ENCODE results near the gene KLC3.

KLC3 gene

GRCh38 chr19:45320997-45321775 lies 19.4 kb upstream of the KLC3 start:
- no peak overlapping the region for H3K27ac ChIP-seq
- TF ChIP-seq ZFX (IDR thresholded peaks at IDR 0.05; ENCODE audit: borderline replicate concordance) (no peak), CTCF (IDR thresholded peaks at IDR 0.05) (no peak)

GRCh38 chr19:45321848-45322247 lies 18.7 kb upstream of the KLC3 start:
- no peak overlapping the region for H3K27ac ChIP-seq
- TF ChIP-seq ZFX (IDR thresholded peaks at IDR 0.05; ENCODE audit: borderline replicate concordance): no peak
- no peak for TF ChIP-seq CTCF (IDR thresholded peaks at IDR 0.05)

DNA sequence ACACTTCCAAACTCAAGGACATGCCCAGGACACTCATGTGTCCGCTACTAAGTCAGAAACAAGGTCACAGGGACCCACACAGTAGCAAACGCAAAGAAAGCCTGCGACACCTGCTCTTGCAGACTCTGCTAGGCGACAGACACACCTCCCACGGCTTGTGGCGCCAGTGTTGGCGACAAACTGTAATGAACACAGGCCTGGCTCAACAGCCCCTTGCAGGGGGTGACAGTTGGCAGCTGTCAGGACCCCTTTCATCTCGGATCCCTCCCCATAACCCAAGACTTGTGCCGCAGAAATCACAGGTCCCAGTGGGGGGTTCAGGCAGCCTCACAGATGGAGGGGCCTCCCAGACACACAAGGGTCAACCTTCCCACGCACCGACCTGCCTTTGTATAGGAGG lies 18.2 kb upstream of the KLC3 start:
- H3K27ac ChIP-seq: no peak overlapping the region
- TF ChIP-seq ZFX (IDR thresholded peaks at IDR 0.05; ENCODE audit: borderline replicate concordance) (no peak), CTCF (IDR thresholded peaks at IDR 0.05) (no peak)

DNA sequence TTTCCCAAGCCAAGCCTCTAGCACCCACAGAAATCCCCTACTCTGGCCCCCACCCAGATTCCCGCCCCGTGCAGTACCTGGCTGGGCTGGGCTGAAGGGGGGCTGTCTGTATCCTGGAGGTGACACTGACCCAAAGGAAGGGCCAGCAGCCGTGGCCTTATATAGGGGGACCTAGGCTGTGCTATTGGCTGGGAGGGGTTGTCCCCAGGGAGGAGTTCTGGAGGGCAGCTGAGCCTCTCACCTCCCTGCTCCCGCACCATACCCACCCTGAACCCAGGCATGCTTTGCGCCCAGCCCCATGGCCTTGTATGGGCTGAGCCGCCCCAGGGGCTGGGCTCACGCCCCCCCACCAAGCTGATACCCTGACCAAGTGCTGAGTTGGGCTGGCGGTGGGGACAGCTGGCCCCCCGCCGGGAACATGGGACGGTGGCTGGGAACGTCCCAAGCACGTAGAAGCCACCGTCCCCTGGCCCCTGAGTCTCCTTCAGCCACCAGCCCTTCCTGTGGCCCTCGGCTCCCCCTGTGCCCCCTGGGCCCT lies 17.7 kb upstream of the KLC3 start, which contains the start of gene CKM:
Gene CKM, minus strand, starts transcription at position 132 of the 538 bp plus-strand sequence. CDS start 3,162 bp downstream, outside the sequence.
- TF ChIP-seq CTCF (IDR thresholded peaks at IDR 0.05) (no peak), ZFX (IDR thresholded peaks at IDR 0.05; ENCODE audit: borderline replicate concordance) (no peak)
- no peak within 1 kb of the TSS for H3K27ac ChIP-seq

GRCh38 chr19:45323671-45324081 lies 16.9 kb upstream of the KLC3 start:
- TF ChIP-seq CTCF (IDR thresholded peaks at IDR 0.05) (no peak), ZFX (IDR thresholded peaks at IDR 0.05; ENCODE audit: borderline replicate concordance) (no peak)
- no peak overlapping the region for H3K27ac ChIP-seq

- no peak overlapping the region for H3K27ac ChIP-seq
- TF ChIP-seq ZFX (IDR thresholded peaks at IDR 0.05; ENCODE audit: borderline replicate concordance): no peak
- no peak for TF ChIP-seq CTCF (IDR thresholded peaks at IDR 0.05)
Measured at GRCh38 chr19:45324349-45324907, 16.1 kb upstream of the KLC3 start.
